Panc1 (cell line): ENCODE results near the gene CLK4. TPM values are rescaled to one million over a fixed set of nuclear protein-coding genes. Genes with fewer than 3 reads are reported as not detected.

Experiments used
- ATAC-seq: fragments of 200-7000 bp; cut with Tn5 transposase; 2 replicates; pipeline ENCODE4 v1.9.1; 2020; ENCODE audit warnings: mild to moderate bottlenecking, moderate library complexity
- BruUV-seq: library from RNA; stranded (reverse); fragments of 400-500 nt; replicated peaks from 2 replicates; lab custom pipeline; 2021; lab: Mats Ljungman, UMichigan
- CTCF ChIA-PET: fragments of 300-600 bp; sonication (Branson Sonifier 250); formaldehyde crosslinking; loops from one replicate; lab custom pipeline; 2022; ENCODE audit warnings: antibody characterized with exemption; lab: Charles Lee
- POLR2A ChIA-PET: fragments of 300-600 bp; sonication (Branson Sonifier 250); formaldehyde crosslinking; loops from one replicate; lab custom pipeline; 2022; ENCODE audit warnings: antibody characterized with exemption; lab: Charles Lee
- DNase-seq: peaks from one replicate; pipeline ENCODE4 v3.0.0-alpha.2; 2010; ENCODE audit warnings: low read depth, low spot score
- H3K27ac ChIP-seq: 2 replicates; pipeline ENCODE4 v1.5.1; 2011; ENCODE audit warnings: mild to moderate bottlenecking, low read length, inconsistent platforms
- H3K27me3 ChIP-seq: fragments of 200-500 bp; sonication (Bioruptor generic); 2 replicates; pipeline ENCODE4 v1.6.0; 2014; ENCODE audit warnings: low read length, inconsistent platforms; ENCODE audit not compliant: control insufficient read depth, insufficient read depth
- H3K36me3 ChIP-seq: fragments of 200-500 bp; sonication (Bioruptor generic); 2 replicates; pipeline ENCODE4 v1.5.1; 2014; ENCODE audit warnings: inconsistent platforms, mild to moderate bottlenecking, low read length, moderate library complexity; ENCODE audit not compliant: control insufficient read depth, insufficient read depth
- H3K4me1 ChIP-seq: 2 replicates; pipeline ENCODE4 v1.5.1; 2011; ENCODE audit warnings: inconsistent platforms, mild to moderate bottlenecking, low read length, moderate library complexity; ENCODE audit not compliant: control insufficient read depth, insufficient read depth
- H3K4me3 ChIP-seq, 2 experiments: 2 replicates each; pipeline ENCODE4 v1.5.1; 2011 to 2012; ENCODE audit warnings: low read depth in 2 of 2, low read length in 2 of 2, mild to moderate bottlenecking in 2 of 2, inconsistent platforms in 1 of 2, moderate library complexity in 1 of 2
- H3K9me3 ChIP-seq: fragments of 200-500 bp; sonication (Bioruptor generic); 2 replicates; pipeline ENCODE4 v1.5.1; 2014; ENCODE audit warnings: low read depth, mild to moderate bottlenecking, inconsistent platforms, low read length, moderate library complexity; ENCODE audit not compliant: control insufficient read depth, insufficient read depth
- CTCF ChIP-seq: fragments of 450-650 bp; IDR thresholded peaks from 2 replicates; pipeline ENCODE4 v1.5.1; 2017; ENCODE audit warnings: mild to moderate bottlenecking
- POLR2AphosphoS5 ChIP-seq: IDR thresholded peaks from 2 replicates; pipeline ENCODE4 v1.6.1; 2012; ENCODE audit warnings: mild to moderate bottlenecking, low read depth, low read length, moderate library complexity
- REST ChIP-seq, 2 experiments: IDR thresholded peaks; 2 replicates each; pipeline ENCODE4 v1.6.1; 2011 to 2012; ENCODE audit warnings: low read depth in 2 of 2, control low read depth in 1 of 2, low read length in 1 of 2, mild to moderate bottlenecking in 1 of 2, moderate library complexity in 1 of 2; ENCODE audit not compliant: insufficient read depth in 1 of 2
- SIN3A ChIP-seq: IDR thresholded peaks from 2 replicates; pipeline ENCODE4 v1.6.1; 2012; ENCODE audit warnings: low read depth, mild to moderate bottlenecking, low read length, moderate library complexity, borderline replicate concordance; ENCODE audit not compliant: insufficient read depth
- TCF7L2 ChIP-seq: IDR thresholded peaks from 2 replicates; pipeline ENCODE4 v1.6.1; 2011; ENCODE audit warnings: mild to moderate bottlenecking, low read depth, low read length, inconsistent platforms
- in situ Hi-C: cut with HindIII; loops from 2 replicates; pipeline ENCODE4 v1.10.0; 2016; ENCODE audit warnings: low sequenced_read_pairs, low pct_unique_long_range_greater_than_20kb
- intact Hi-C: fragments of 100-400 bp; cut with micrococcal nuclease; formaldehyde crosslinking; loops from one replicate; pipeline ENCODE4 v1.10.0; 2022; ENCODE audit not compliant: unreplicated experiment
- total RNA-seq: library from RNA; stranded (reverse); gene quantifications from one replicate; pipeline ENCODE4 v1.2.1, GENCODE V29; 2021; ENCODE audit not compliant: unreplicated experiment

The CLK4 gene
- total RNA-seq, 1 experiment from 2014 or later: 23.4 TPM

GRCh38 chr5:178555771-178556211, 71.1 kb downstream of the CLK4 start:
- BruUV-seq: no TSS peak
- Histone ChIP-seq H3K27me3 (peaks cover 2% of the 10 kb centered on the region; the same call in 1 of the 2 replicates), H3K4me3 (no peak overlapping the region), H3K27ac (no peak overlapping the region), H3K36me3 (no peaks in the 10 kb centered on the region), H3K4me1 (no peaks in the 10 kb centered on the region), H3K9me3 (no peaks in the 10 kb centered on the region)
- ChIA-PET POLR2A (no interaction called here), CTCF (interaction anchor here (0.6 kb wide), 2 partner anchors 84 to 136 kb away, joined by 5 to 7 read pairs; no protein-coding TSS in a partner anchor)
- in situ Hi-C loops: no loop called here
- intact Hi-C loops: loop anchor here (2.0 kb wide), 1 partner anchor 275 kb away; no protein-coding TSS in a partner anchor
- DNase-seq (no peak), ATAC-seq (no peak)
- TF ChIP-seq TCF7L2 (no peak), CTCF (no peak), SIN3A (no peak), REST (IDR thresholded peaks at IDR 0.05; ENCODE audit: insufficient read depth in 1 of 2, low read depth in 2 of 2, low read length in 1 of 2) (no peak), POLR2AphosphoS5 (no peak)

GRCh38 chr5:178555005-178555404, 71.8 kb downstream of the CLK4 start:
- no peak overlapping the region for H3K27ac ChIP-seq
- DNase-seq (no peak), ATAC-seq (no peak)
- H3K9me3 ChIP-seq: no peaks in the 10 kb centered on the region
- H3K4me3 ChIP-seq: no peak overlapping the region
- 0 out of 2 replicates have a peak, but pooled peaks cover 2% of the 10 kb centered on the region for H3K27me3 ChIP-seq
- TF ChIP-seq TCF7L2 (no peak), POLR2AphosphoS5 (no peak), REST (IDR thresholded peaks at IDR 0.05; ENCODE audit: insufficient read depth in 1 of 2, low read depth in 2 of 2, low read length in 1 of 2) (no peak), SIN3A (no peak), CTCF (no peak)
- intact Hi-C loops (loop anchor here (2.0 kb wide), 1 partner anchor 274 kb away; no protein-coding TSS in a partner anchor), in situ Hi-C loops (no loop called here)
- ChIA-PET POLR2A (no interaction called here), CTCF (interaction anchor here (0.6 kb wide), 2 partner anchors 85 to 319 kb away, joined by 7 to 10 read pairs; no protein-coding TSS in a partner anchor)
- no peaks in the 10 kb centered on the region for H3K36me3 ChIP-seq
- BruUV-seq: no TSS peak
- H3K4me1 ChIP-seq: no peaks in the 10 kb centered on the region
